ENCODE measurements around the gene GPR156.
"Not testable (repeated sequence)": the region's sequence is repeated elsewhere in the genome, so short reads cannot be mapped to it uniquely, and the experiment has no call there.

GPR156 gene

DNA sequence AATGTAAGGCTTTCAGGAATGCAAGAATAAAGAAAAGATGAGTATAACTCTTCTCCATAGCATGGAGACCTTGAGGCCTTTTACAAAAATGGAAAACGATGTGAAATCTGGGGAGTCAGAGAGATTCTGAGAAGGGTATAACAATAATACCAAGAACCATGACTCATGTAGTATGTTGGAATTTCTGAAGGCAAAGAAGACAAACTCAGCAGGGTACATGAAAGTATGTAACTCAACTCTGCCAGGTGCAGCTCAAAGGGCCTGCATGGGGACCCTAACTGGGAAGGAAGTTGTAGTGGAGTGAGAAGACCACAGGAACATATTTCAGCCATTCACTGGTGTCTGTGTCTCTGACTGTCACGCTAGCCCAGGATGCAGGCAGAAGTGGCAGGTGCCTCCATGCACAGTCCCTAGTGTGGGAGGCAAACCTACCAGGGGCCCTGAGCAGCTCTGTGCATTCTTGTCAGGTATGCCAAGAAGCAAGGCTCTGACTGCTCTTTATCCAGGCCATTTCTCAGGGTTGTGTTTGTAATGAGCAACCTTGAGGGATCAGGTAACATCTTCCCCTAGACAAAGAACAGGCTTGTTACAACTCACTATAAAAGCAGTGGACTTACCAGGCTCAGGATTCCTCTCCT, 57.2 kb downstream of the GPR156 start:
- no peak overlapping the region for H3K27ac ChIP-seq (ENCODE audit: insufficient read depth, low read length, poor library complexity, severe bottlenecking)
- H3K4me3 ChIP-seq (ENCODE audit: insufficient read depth, low read depth, low read length, poor library complexity, severe bottlenecking): no peak overlapping the region
- no peaks in the 10 kb centered on the region for H3K4me1 ChIP-seq (ENCODE audit: control insufficient read depth, insufficient read depth, low read length, poor library complexity, severe bottlenecking)
- no peaks in the 10 kb centered on the region for H3K36me3 ChIP-seq (ENCODE audit: control insufficient read depth, insufficient read depth, low read length)
- no peaks in the 10 kb centered on the region for H3K9me3 ChIP-seq (ENCODE audit: control insufficient read depth, low read length)
- no peaks in the 10 kb centered on the region for H3K27me3 ChIP-seq (replicated peaks; ENCODE audit: control insufficient read depth, insufficient read depth, low read length, poor library complexity, severe bottlenecking)
- no peak for DNase-seq

DNA sequence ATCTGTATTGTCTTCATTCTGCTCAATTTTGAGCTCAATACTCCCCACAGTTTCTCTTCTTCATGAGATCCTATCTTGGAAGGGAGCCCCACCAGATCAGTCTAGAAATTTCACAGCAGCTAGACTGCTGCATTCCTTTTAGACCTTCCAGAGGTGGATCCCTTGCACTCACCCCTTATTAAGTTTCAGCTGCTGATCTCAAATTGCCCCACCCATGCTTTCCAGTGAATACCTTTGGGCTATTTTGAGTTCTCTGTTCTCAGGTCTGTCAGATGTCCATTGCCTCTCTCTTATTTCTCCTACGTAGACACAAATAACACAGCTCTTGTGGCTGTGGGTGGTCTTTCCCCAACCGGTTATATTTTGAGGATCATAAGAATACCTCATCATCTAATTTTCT, 60.8 kb downstream of the GPR156 start:
- Histone ChIP-seq H3K27me3 (replicated peaks; ENCODE audit: control insufficient read depth, insufficient read depth, low read length, poor library complexity, severe bottlenecking) (no peaks in the 10 kb centered on the region), H3K27ac (ENCODE audit: insufficient read depth, low read length, poor library complexity, severe bottlenecking) (no peak overlapping the region), H3K4me1 (ENCODE audit: control insufficient read depth, insufficient read depth, low read length, poor library complexity, severe bottlenecking) (no peaks in the 10 kb centered on the region), H3K4me3 (ENCODE audit: insufficient read depth, low read depth, low read length, poor library complexity, severe bottlenecking) (no peak overlapping the region), H3K36me3 (ENCODE audit: control insufficient read depth, insufficient read depth, low read length) (no peaks in the 10 kb centered on the region), H3K9me3 (ENCODE audit: control insufficient read depth, low read length) (no peaks in the 10 kb centered on the region)
- no peak for DNase-seq

DNA sequence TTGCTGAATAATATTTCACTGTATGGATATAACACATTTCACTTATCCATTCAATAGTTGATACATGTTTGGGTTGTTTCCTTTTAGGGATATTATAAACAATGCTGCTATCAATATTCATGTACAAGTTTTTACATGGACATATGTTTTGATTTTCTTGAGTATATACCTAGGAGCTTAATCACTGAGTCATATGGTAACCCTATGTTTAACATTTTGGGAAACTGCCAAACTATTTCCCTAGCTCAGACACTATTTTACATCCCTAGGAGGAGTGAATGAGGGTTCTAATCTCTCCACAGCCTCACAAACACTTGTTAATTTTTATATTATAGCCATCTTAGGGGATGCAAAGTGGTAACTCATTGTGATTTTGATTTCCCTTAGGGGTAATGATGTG, 66.0 kb downstream of the GPR156 start:
- Histone ChIP-seq H3K4me3 (ENCODE audit: insufficient read depth, low read depth, low read length, poor library complexity, severe bottlenecking) (no peak overlapping the region), H3K27me3 (replicated peaks; ENCODE audit: control insufficient read depth, insufficient read depth, low read length, poor library complexity, severe bottlenecking) (no peaks in the 10 kb centered on the region), H3K36me3 (ENCODE audit: control insufficient read depth, insufficient read depth, low read length) (no peaks in the 10 kb centered on the region), H3K27ac (ENCODE audit: insufficient read depth, low read length, poor library complexity, severe bottlenecking) (no peak overlapping the region), H3K9me3 (ENCODE audit: control insufficient read depth, low read length) (no peaks in the 10 kb centered on the region), H3K4me1 (ENCODE audit: control insufficient read depth, insufficient read depth, low read length, poor library complexity, severe bottlenecking) (no peaks in the 10 kb centered on the region)
- no peak for DNase-seq

DNA sequence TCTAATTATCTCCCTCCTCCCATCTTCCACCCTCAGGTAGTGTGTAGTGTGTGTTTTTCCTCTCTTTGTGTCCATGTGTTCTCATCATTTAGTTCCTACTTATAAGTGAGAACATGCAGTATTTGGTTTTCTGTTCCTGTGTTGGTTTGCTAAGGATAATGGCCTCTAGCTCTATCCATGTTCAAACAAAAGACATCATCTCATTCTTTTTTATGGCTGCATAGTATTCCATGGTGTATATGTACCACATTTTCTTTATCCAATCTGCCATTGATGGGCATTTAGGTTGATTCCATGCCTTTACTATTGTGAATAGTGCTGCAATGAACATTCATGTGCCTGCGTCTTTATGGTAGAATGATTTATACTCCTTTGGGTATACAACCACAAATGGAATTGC, 68.4 kb downstream of the GPR156 start:
- not testable (repeated sequence) for H3K27me3 ChIP-seq (replicated peaks; ENCODE audit: control insufficient read depth, insufficient read depth, low read length, poor library complexity, severe bottlenecking); H3K27ac ChIP-seq (ENCODE audit: insufficient read depth, low read length, poor library complexity, severe bottlenecking); H3K9me3 ChIP-seq (ENCODE audit: control insufficient read depth, low read length); H3K4me1 ChIP-seq (ENCODE audit: control insufficient read depth, insufficient read depth, low read length, poor library complexity, severe bottlenecking); DNase-seq; H3K36me3 ChIP-seq (ENCODE audit: control insufficient read depth, insufficient read depth, low read length); H3K4me3 ChIP-seq (ENCODE audit: insufficient read depth, low read depth, low read length, poor library complexity, severe bottlenecking)

DNA sequence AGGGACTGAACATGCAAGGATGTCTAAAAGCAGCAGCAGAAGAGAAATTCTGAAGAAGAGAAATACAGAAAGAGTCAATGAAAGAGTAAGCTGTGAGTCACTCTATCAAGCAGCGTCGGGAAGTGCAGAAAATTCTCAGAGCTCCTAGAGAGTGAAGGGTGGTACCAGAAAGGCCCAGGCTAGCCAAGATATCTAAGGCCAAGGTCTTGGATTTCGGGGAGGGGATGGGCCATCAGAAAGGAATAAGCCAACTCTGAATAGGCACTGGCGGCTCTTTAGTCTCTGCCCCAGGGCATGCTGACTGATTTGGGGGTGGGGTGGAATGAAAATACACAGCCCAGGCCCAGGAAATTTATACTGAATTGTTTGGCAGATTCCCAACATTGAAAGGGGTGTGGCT, 70.8 kb downstream of the GPR156 start:
- no peak for DNase-seq
- no peaks in the 10 kb centered on the region for H3K9me3 ChIP-seq (ENCODE audit: control insufficient read depth, low read length)
- H3K27me3 ChIP-seq (replicated peaks; ENCODE audit: control insufficient read depth, insufficient read depth, low read length, poor library complexity, severe bottlenecking): no peaks in the 10 kb centered on the region
- H3K36me3 ChIP-seq (ENCODE audit: control insufficient read depth, insufficient read depth, low read length): no peaks in the 10 kb centered on the region
- no peak overlapping the region for H3K27ac ChIP-seq (ENCODE audit: insufficient read depth, low read length, poor library complexity, severe bottlenecking)
- H3K4me1 ChIP-seq (ENCODE audit: control insufficient read depth, insufficient read depth, low read length, poor library complexity, severe bottlenecking): no peaks in the 10 kb centered on the region
- H3K4me3 ChIP-seq (ENCODE audit: insufficient read depth, low read depth, low read length, poor library complexity, severe bottlenecking): no peak overlapping the region

DNA sequence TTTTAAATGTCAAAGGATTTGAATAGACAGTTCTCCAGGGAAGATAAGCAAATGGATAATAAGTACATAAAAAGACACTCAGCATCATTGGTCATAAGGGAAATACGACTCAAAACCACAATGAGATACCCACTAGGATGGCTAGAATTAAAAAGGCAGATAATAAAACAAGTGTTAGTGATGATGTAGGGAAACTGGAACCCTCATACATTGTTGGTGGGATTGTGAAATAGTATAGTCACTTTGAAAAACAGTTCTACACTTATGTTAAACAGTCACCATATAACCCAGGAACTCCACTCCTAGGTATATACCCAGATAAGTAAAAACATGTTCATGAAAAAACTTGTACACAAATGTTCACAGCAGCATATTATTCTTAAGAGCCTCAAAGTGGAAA, 72.5 kb downstream of the GPR156 start:
- H3K27ac ChIP-seq (ENCODE audit: insufficient read depth, low read length, poor library complexity, severe bottlenecking): no peak overlapping the region
- H3K36me3 ChIP-seq (ENCODE audit: control insufficient read depth, insufficient read depth, low read length): no peaks in the 10 kb centered on the region
- DNase-seq: no peak
- H3K4me1 ChIP-seq (ENCODE audit: control insufficient read depth, insufficient read depth, low read length, poor library complexity, severe bottlenecking): no peaks in the 10 kb centered on the region
- H3K27me3 ChIP-seq (replicated peaks; ENCODE audit: control insufficient read depth, insufficient read depth, low read length, poor library complexity, severe bottlenecking): no peaks in the 10 kb centered on the region
- no peaks in the 10 kb centered on the region for H3K9me3 ChIP-seq (ENCODE audit: control insufficient read depth, low read length)
- H3K4me3 ChIP-seq (ENCODE audit: insufficient read depth, low read depth, low read length, poor library complexity, severe bottlenecking): no peak overlapping the region

DNA sequence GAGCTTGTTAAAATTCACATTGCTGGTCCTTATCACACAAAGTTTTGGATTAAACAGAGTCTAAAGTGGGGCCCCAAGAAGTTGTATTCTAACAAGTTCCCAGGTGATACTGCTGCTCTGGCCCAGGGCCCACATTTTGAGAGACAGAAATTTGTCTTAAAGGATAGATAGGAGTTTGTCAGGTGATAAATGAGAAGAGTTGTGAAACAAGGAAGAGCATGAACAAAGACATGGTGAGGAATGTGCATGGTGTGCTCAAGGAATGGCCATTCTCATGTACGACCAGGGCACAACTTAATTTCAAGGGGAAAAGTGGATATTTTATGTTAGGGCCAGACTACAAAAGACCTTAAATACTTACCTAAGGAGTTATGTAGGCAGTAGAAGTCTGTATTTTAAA, 75.6 kb downstream of the GPR156 start:
- no peaks in the 10 kb centered on the region for H3K36me3 ChIP-seq (ENCODE audit: control insufficient read depth, insufficient read depth, low read length)
- DNase-seq: no peak
- no peak overlapping the region for H3K27ac ChIP-seq (ENCODE audit: insufficient read depth, low read length, poor library complexity, severe bottlenecking)
- no peaks in the 10 kb centered on the region for H3K9me3 ChIP-seq (ENCODE audit: control insufficient read depth, low read length)
- no peak overlapping the region for H3K4me3 ChIP-seq (ENCODE audit: insufficient read depth, low read depth, low read length, poor library complexity, severe bottlenecking)
- H3K27me3 ChIP-seq (replicated peaks; ENCODE audit: control insufficient read depth, insufficient read depth, low read length, poor library complexity, severe bottlenecking): no peaks in the 10 kb centered on the region
- no peaks in the 10 kb centered on the region for H3K4me1 ChIP-seq (ENCODE audit: control insufficient read depth, insufficient read depth, low read length, poor library complexity, severe bottlenecking)

DNA sequence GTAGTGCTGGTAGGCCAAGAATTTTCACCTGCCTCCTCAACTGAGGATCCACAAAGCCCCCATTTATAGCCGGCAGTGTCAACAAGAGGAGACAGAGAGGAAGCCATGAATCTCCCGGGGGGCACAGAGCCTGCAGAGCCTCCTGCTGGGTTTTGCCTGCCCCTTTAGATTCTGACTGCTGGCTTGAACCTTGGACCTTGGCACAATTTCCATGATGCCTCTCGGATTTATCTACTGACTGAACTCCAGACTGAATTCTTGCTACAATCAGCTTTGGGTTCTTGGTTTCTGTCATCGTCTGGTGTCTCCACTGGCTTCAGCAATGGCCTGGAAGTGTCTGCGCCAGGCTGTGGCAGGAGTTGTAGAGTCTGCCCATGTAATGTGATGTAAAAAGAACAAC, 80.7 kb downstream of the GPR156 start:
- Histone ChIP-seq H3K9me3 (ENCODE audit: control insufficient read depth, low read length) (no peaks in the 10 kb centered on the region), H3K36me3 (ENCODE audit: control insufficient read depth, insufficient read depth, low read length) (no peaks in the 10 kb centered on the region), H3K4me1 (ENCODE audit: control insufficient read depth, insufficient read depth, low read length, poor library complexity, severe bottlenecking) (no peaks in the 10 kb centered on the region), H3K27me3 (replicated peaks; ENCODE audit: control insufficient read depth, insufficient read depth, low read length, poor library complexity, severe bottlenecking) (no peaks in the 10 kb centered on the region), H3K27ac (ENCODE audit: insufficient read depth, low read length, poor library complexity, severe bottlenecking) (no peak overlapping the region), H3K4me3 (ENCODE audit: insufficient read depth, low read depth, low read length, poor library complexity, severe bottlenecking) (no peak overlapping the region)
- no peak for DNase-seq

DNA sequence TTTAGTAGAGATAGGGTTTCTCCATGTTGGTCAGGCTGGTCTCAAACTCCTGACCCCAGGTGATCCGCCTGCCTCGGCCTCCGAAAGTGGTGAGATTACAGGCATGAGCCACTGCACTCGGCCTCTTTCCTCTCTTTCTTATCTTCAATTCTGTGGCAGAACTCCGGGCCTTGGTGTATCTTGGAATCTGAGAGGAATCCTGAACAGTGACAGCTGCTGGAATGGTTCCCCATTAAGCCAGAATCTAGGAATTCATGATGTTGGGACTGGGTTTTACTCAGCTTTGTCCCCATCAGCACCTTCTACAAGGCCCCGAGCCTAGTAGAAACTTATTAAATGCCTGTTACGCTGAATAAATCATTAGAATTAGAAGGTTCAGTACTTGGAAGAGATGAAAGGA, 81.4 kb downstream of the GPR156 start:
- no peak for DNase-seq
- Histone ChIP-seq H3K4me3 (ENCODE audit: insufficient read depth, low read depth, low read length, poor library complexity, severe bottlenecking) (no peak overlapping the region), H3K27me3 (replicated peaks; ENCODE audit: control insufficient read depth, insufficient read depth, low read length, poor library complexity, severe bottlenecking) (no peaks in the 10 kb centered on the region), H3K27ac (ENCODE audit: insufficient read depth, low read length, poor library complexity, severe bottlenecking) (no peak overlapping the region), H3K4me1 (ENCODE audit: control insufficient read depth, insufficient read depth, low read length, poor library complexity, severe bottlenecking) (no peaks in the 10 kb centered on the region), H3K9me3 (ENCODE audit: control insufficient read depth, low read length) (no peaks in the 10 kb centered on the region), H3K36me3 (ENCODE audit: control insufficient read depth, insufficient read depth, low read length) (no peaks in the 10 kb centered on the region)

DNA sequence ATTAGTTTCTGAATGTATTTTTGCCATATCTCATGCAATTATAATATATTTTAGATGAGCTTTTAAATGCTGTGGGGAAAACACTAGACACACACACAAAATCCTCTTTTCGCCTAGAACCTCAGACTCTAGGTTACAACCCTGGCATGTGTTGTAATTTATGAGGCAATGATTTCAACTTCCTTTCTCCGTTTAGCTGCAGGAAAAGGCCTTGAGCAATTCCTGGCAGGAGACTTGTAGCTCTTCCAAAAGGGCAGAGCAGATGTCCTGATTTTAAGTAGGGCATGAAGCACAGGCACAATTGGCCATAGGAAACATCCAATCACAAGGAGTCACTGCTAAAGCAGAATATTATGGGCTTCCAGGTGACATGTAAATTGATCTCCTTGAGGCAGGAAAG, 82.0 kb downstream of the GPR156 start:
- no peak overlapping the region for H3K27ac ChIP-seq (ENCODE audit: insufficient read depth, low read length, poor library complexity, severe bottlenecking)
- DNase-seq: no peak
- H3K27me3 ChIP-seq (replicated peaks; ENCODE audit: control insufficient read depth, insufficient read depth, low read length, poor library complexity, severe bottlenecking): no peaks in the 10 kb centered on the region
- no peaks in the 10 kb centered on the region for H3K36me3 ChIP-seq (ENCODE audit: control insufficient read depth, insufficient read depth, low read length)
- H3K9me3 ChIP-seq (ENCODE audit: control insufficient read depth, low read length): no peaks in the 10 kb centered on the region
- H3K4me1 ChIP-seq (ENCODE audit: control insufficient read depth, insufficient read depth, low read length, poor library complexity, severe bottlenecking): no peaks in the 10 kb centered on the region
- H3K4me3 ChIP-seq (ENCODE audit: insufficient read depth, low read depth, low read length, poor library complexity, severe bottlenecking): no peak overlapping the region

DNA sequence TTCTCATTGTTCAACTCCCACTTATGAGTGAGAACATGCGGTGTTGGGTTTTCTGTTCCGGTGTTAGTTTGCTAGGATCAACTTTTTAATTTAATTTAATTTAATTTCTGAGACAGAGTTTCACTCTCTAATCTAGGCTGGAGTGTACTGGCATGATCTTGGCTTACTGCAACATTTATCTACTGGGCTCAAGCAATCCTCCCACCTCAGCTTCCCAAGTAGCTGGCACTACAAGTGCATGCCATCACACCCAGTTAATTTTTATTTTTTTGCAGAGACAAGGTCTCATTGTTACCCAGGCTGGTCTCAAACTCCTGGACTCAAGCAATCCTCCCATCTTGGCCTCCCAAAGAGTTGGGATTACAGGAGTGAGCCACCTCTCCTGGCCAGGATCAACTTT, 82.7 kb downstream of the GPR156 start:
- Histone ChIP-seq H3K9me3 (ENCODE audit: control insufficient read depth, low read length) (no peaks in the 10 kb centered on the region), H3K36me3 (ENCODE audit: control insufficient read depth, insufficient read depth, low read length) (no peaks in the 10 kb centered on the region), H3K27ac (ENCODE audit: insufficient read depth, low read length, poor library complexity, severe bottlenecking) (no peak overlapping the region), H3K4me1 (ENCODE audit: control insufficient read depth, insufficient read depth, low read length, poor library complexity, severe bottlenecking) (no peaks in the 10 kb centered on the region), H3K27me3 (replicated peaks; ENCODE audit: control insufficient read depth, insufficient read depth, low read length, poor library complexity, severe bottlenecking) (no peaks in the 10 kb centered on the region), H3K4me3 (ENCODE audit: insufficient read depth, low read depth, low read length, poor library complexity, severe bottlenecking) (no peak overlapping the region)
- no peak for DNase-seq
